Measurements from ENCODE around the gene PFN3. TPM values are rescaled to one million over a fixed set of nuclear protein-coding genes. Genes with fewer than 3 reads are reported as not detected.
A peak's percentile ranks its signal among the peaks of the same experiment; 100 is the strongest.

Gene PFN3
- total RNA-seq: not detected
- long read RNA-seq: 0 reads

GRCh38 chr5:177399997-177400868 lies at the start of gene PFN3:
TSS of gene PFN3 (minus strand) at chr5:177400661. CDS start at chr5:177400576, 85 bp downstream.
- Histone ChIP-seq H3K36me3 (no peaks in the 10 kb centered on the region), H3K4me3 (no peak within 1 kb of the TSS), H3K27me3 (peaks cover 59% of the 10 kb centered on the region), H3K4me1 (peaks cover 37% of the 10 kb centered on the region), H3K9me3 (no peaks in the 10 kb centered on the region), H3K27ac (no peak within 1 kb of the TSS)
- ATAC-seq (no peak), DNase-seq (no peak)
- intact Hi-C loops (cut with DNase I): loop anchor here (10.0 kb wide), 1 partner anchor 55 kb away; no protein-coding TSS in a partner anchor
- no peak for TF ChIP-seq CTCF (IDR thresholded peaks at IDR 0.05)

GRCh38 chr5:177449140-177450061 lies 48.9 kb upstream of the PFN3 start:
- ATAC-seq: no peak
- Histone ChIP-seq H3K27ac (no peak overlapping the region), H3K4me1 (peaks cover 29% of the 10 kb centered on the region), H3K9me3 (no peaks in the 10 kb centered on the region), H3K27me3 (peaks cover 13% of the 10 kb centered on the region), H3K4me3 (no peak overlapping the region), H3K36me3 (no peaks in the 10 kb centered on the region)
- intact Hi-C loops (cut with DNase I): loop anchor here (10.0 kb wide), 1 partner anchor 45 kb away; the partner anchor contains the start of genes F12 and PFN3
- no peak for TF ChIP-seq CTCF (IDR thresholded peaks at IDR 0.05)
- no peak for DNase-seq

- ATAC-seq (no peak), DNase-seq (no peak)
- no peaks in the 10 kb centered on the region for H3K36me3 ChIP-seq
- H3K9me3 ChIP-seq: no peaks in the 10 kb centered on the region
- intact Hi-C loops (cut with DNase I): no loop called here
- H3K27me3 ChIP-seq: peaks cover 13% of the 10 kb centered on the region
- no peak overlapping the region for H3K4me3 ChIP-seq
- no peak for TF ChIP-seq CTCF (IDR thresholded peaks at IDR 0.05)
- H3K4me1 ChIP-seq: peaks cover 22% of the 10 kb centered on the region
- no peak overlapping the region for H3K27ac ChIP-seq
These were observed 47.9 kb upstream of the PFN3 start for GRCh38 chr5:177448244-177448950.

DNA sequence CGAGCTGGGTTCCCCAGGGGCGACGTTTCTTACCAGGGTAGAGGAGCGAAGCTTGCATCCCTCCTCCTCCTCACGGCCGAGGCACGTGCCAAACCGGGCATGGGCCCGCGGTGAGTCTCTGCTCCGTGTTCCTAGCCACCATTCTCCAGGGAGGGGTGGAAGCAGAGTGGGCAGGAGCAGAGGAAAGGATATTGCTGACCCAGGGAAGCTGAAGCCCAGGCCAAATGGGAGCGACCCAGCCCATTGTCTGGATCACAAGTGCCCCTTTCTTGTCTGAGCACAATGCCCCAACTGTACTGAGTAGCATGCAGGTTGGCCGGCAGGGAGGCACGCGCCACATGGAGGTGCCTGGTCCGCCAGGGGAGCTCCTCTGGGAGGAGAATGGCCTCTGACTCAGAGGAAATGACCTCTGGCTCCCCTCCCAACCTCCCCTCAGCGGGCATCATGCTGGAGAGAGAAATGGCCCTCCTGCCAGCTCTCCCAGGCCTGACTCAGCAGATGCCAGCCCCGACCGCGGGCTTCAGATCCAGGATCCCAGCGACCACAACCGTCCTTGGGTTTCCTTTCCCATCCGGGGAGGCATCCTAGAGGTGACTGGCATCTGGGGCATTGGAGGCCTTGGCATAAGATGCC lies 47.3 kb upstream of the PFN3 start:
- peak; percentile 8 for ATAC-seq
- intact Hi-C loops (cut with DNase I): no loop called here
- no peak for TF ChIP-seq CTCF (IDR thresholded peaks at IDR 0.05)

More for the DNA sequence above, 47.3 kb upstream of the PFN3 start:
- no peak overlapping the region for H3K27ac ChIP-seq
- H3K27me3 ChIP-seq: peaks cover 13% of the 10 kb centered on the region
- no peaks in the 10 kb centered on the region for H3K36me3 ChIP-seq
- no peak for DNase-seq
- H3K4me3 ChIP-seq: no peak overlapping the region
- H3K4me1 ChIP-seq: peaks cover 22% of the 10 kb centered on the region
- H3K9me3 ChIP-seq: no peaks in the 10 kb centered on the region

All from upper lobe of right lung (tissue), 1 donor.